COR-L47 (cell line): ENCODE measurements around the gene FADS3.
A peak's percentile ranks its signal among the peaks of the same experiment; 100 is the strongest.

ENCODE experiments used
- DNase-seq: peaks from one replicate; lab custom pipeline; 2025; lab: John Stamatoyannopoulos, UW

Gene FADS3

GRCh38 chr11:61891331-61892084 lies at the start of gene FADS3:
TSS of gene FADS3 (minus strand) at chr11:61891545. CDS start at chr11:61891381, 164 bp downstream.
- peak; percentile 86 for DNase-seq

- no peak for DNase-seq
These were observed 49.1 kb upstream of the FADS3 start for GRCh38 chr11:61940466-61940865.

- no peak for DNase-seq
These were observed 44.5 kb upstream of the FADS3 start for GRCh38 chr11:61935861-61936260.

GRCh38 chr11:61930933-61931332 lies 39.6 kb upstream of the FADS3 start:
- DNase-seq: no peak

DNA sequence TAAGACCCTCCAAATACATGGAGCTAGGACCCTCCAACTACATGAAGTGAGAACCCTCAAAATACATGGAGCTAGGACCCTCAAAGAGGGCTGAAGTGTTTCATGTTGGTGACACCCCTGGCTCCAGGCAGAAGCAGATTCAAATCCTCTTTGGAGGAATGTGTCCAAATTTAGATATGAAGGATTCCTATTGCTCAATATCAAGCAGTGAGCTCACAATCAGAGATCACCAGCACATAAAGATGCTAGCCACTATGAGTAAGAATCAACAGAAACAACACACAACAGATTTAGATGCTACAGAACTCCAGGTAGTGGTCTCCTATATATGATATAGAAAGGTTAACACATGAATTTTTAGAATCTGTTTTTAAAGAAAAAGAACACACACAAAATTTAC lies 37.3 kb upstream of the FADS3 start:
- no peak for DNase-seq

DNA sequence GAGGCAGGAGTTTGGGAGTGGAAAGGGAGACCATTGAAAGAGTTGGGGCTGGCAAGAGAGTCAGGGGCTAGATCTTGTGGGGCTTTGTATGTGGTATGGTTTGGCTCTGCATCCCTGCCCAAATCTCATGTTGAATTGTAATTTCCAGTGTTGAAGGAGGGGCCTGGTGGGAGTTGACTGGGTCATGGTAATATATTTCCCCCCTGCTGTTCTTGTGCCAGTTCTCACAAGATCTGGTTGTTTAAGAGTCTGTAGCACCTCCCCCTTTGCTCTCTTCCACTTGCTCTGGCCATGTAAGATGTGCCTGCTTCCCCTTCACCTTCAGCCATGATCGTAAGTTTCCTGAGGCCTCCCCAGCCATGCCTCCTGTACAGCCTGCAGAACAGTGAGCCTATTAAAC lies 36.2 kb upstream of the FADS3 start:
- DNase-seq: no peak

DNA sequence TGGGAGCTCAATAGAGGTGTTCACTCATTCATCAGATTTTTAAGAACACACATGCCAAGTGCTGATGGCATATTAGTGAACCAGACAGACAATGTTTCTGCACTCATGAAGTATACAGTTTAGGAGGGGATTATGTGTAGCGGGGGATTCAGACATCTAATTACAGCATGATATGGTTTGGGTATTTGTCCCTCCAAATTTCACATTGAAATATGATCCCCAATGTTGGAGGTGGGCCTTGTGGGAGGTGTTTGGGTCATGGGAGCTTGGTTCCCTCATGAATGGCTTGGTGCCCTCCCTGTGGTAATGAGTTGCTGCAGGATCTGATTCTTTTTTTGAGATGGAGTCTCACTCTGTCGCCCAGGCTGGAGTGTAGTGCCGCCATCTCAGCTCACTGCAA lies 34.9 kb upstream of the FADS3 start:
- no peak for DNase-seq

DNA sequence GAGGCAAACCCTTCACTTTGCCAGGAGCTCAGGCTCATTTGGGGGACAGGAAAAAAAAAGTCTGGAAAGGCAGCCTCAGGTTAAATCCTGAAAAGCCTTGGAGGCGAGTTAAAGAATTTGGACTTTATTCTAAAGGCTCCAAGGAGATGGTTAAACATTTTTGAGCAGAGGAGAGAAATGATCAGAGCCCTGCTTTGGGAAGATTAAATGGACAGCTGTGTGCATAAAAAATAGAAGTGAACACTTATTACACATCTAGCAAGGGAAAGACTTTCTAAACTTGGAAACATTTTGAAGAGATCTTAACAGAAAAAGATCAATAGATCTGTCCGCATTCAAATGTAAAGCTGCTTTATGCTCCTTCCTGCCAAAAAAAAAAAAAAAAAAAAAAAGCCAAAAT lies 34.4 kb upstream of the FADS3 start:
- DNase-seq: no peak

DNA sequence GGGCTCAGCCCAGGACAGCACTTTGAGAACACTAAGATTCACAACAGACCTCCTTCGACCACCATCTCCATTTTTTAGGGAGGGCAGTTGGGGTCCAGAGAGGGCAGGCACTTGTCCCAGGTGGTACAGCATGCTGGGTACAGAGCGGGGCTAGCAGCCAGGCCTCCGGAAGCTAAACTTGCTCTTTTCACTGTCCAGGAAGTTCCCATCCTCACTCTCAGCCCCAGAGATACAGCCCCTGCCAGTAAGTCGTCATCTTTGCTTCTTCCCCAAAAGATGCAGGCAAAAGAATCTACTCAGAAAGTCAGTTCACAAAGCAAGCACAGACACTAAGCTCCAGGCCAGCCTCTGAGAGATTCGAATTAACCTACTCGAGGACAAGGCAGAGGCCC lies 32.7 kb upstream of the FADS3 start:
- DNase-seq: no peak

DNA sequence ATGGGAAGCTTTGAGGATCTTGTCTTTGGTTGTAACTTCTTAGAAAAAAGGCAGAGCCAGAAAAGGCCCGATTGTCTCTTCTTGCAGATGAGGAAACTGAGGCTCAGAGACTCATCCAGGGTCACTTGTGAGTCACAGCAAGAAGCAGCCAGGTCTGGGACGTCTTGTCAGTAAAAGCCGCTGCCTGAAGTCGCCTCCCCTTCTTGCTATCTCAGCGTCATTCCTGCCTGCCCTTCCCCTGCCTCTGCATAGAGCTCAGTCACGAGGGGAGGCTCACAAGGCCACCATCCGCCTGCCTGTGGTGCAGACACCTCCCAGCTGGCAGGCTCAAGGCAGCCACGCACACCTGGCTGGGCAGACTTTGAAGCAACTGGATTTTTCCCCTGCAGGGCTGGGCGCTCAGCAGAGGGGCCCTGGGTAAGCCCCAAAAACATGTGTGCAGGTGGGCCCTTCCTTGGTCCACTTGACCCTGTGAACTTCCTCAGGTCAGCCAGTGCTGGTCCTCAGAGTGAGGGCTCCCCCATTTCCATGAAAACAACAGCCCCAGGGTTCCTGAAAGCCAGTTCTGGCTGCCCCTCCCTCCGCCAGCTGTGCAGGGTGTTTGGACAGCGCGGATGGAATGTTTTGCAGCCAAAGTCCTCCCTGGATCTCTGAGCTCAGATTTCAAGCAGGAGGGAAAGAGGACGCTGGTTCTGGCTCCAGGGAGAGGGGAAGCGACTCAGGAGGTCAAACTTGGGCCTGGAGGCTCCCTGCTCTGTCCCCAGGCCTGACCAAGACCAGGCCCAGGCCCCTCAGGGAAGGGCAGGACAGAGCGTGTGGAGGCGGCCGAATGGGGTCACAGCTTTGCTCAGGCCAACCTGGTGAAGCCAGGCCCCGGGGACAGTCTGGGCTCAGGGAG lies 32.1 kb upstream of the FADS3 start:
- no peak for DNase-seq

GRCh38 chr11:61922539-61922938 lies 31.2 kb upstream of the FADS3 start:
- no peak for DNase-seq

GRCh38 chr11:61921446-61921845 lies 30.1 kb upstream of the FADS3 start:
- DNase-seq: no peak

DNA sequence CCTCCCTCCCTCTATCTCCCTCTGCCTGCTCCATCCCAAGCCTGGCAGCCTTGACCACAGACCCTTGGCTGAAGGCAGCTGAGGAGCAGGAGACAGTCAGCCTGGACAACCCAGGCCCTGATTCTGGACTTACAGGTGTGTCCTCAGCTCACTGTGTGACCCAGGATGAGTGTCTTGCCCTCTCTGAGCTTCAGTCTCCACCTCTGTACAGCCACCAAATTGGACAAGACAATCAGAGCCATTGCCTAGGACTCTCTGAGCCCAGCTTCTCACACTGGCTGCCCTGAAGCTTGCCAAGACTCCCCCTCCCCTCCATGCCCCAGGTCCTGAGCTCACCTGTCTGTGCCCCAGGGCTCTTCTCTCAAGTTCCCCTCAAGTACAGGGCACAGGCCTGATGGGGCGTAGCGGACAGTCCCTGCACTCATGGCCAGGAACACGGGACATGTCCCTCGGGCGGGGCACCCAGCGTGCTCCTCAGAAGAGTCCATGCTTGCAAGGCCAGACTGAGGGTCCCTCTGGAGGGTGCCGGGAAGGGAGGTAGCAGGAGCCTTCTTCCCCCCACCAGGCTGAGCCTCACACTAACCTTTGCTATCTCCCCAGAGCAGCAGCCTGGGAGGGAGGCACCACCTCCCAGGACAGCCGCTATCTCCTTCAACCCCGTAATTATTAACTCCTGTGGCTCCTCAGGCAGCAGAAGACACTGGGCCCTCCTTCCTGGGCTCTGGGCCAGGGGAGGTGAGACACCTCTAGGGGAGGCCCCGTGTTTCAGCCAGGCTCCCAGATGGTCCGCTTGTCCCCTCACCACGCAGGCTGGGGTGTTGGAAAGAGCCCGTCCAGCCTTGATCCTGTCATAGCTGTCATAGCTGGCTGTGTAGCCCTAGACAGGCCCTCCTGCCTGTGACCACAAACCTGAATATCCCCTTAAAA lies 28.6 kb upstream of the FADS3 start:
- no peak for DNase-seq

- DNase-seq: no peak
These were observed 27.8 kb upstream of the FADS3 start for GRCh38 chr11:61918938-61919704.

DNA sequence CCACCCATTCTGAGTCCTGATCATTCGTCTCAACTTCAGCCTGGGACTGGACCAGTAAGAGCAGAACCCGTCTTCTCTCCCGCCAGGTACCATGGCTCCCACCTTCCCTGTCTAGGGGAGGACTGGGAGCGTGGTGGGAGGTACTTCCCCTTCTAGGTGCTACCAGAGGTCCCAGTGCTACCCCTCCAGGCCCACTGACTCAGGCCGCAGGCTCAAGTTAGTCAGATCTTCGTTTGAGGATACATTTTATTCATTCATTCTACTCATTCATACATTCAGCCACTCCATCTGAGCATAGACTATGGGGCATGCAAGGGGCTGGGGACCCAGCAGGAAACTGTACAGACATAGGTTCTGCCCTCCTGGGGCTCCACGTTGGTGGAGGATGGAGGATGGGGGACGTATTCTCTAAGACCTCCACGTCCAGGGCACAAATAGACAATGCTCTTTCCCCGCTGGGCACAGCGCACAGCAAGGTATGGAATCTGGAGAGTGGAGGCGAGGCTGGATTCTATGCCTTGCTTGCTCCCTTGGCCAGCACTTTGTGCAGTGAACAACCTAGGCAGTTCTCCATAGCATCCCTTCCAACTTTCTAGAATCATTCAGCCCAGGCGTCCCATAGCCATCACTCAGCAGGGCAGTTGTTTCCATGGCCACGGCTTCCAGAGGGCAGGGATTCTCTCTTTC lies 27.0 kb upstream of the FADS3 start:
- DNase-seq: no peak

DNA sequence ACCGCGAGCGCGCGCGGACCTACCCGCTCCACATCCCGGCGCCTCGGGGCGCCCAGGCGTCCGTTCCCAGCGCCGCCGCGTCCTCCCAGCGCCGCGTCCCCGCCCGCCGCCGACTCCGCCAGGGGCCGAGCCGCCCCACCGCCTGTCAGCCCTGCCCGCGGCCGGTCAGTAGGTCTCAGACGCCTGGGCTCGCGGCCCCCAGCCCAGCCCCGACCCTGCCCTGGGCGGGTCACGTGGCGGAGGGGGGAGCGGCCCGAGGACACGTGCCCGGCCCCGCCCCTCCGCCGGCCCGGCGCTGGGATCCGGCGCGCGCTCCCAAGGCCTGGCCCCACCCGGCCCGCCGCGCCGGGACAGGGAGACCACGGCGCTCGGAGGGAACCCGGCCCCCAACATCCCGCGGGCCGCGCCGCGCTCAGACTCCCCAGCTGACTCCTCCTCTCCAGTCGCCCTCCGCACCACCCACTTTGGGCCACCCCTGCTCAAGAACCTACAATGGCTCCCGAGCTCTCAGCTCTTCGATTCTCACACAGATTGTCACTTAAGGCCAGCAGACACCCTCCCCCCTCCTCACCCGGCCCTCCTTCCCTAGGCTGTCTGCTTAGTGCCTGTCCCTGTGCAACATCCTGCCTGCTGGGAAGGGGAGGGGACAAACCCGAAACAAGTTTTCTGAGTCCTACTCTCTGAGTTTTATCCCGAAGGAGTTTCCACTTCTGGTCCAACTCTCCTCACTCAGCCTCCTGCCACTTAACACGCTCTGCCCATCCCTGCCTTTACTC lies 26.2 kb upstream of the FADS3 start, which contains the start of gene RAB3IL1:
Gene RAB3IL1, minus strand, starts transcription at position 233 of the 776 bp plus-strand sequence. Its CDS starts 199 bp downstream, at position 34.
- no peak for DNase-seq

GRCh38 chr11:61916737-61917333 lies 25.5 kb upstream of the FADS3 start:
- no peak for DNase-seq

DNA sequence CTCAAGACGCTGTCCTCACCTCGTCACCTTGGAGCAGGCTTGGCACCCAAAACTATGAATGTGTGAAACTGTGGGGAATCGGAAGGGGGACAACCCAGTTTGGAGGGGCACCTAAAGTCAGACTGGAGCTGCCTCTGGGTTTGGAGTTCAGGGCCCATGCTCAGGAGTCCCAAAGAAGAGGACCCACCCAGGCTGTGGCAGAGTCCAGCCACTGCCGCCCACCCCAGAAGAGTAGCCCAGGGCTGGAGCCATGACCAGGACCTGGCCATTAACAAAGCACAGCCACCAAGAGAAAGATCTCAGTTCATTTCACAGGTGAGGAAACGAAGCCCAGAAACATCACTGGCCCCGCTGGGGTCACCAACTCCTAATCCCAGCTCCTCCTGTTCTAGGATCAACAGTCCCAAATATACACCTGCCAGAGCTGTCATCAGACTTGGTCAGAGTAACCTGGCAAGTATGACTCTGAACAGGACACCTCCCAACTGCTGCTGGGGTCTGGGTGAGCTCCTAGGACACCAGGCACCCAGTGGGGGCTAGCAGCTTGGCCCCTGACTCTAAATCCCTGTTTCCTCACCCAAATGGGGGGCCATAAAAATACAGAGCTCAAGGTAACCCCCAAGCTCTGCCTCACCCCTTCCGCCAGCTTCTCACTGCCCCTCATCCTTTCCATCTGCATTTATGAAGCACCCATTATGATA lies 23.3 kb upstream of the FADS3 start:
- no peak for DNase-seq
